Measurements from ENCODE around the gene CREG1. TPM values are rescaled to one million over a fixed set of nuclear protein-coding genes. Genes with fewer than 3 reads are reported as not detected.

Gene CREG1
- polyA plus RNA-seq, 1 donor from 2014 or later, result 62.9 TPM

DNA sequence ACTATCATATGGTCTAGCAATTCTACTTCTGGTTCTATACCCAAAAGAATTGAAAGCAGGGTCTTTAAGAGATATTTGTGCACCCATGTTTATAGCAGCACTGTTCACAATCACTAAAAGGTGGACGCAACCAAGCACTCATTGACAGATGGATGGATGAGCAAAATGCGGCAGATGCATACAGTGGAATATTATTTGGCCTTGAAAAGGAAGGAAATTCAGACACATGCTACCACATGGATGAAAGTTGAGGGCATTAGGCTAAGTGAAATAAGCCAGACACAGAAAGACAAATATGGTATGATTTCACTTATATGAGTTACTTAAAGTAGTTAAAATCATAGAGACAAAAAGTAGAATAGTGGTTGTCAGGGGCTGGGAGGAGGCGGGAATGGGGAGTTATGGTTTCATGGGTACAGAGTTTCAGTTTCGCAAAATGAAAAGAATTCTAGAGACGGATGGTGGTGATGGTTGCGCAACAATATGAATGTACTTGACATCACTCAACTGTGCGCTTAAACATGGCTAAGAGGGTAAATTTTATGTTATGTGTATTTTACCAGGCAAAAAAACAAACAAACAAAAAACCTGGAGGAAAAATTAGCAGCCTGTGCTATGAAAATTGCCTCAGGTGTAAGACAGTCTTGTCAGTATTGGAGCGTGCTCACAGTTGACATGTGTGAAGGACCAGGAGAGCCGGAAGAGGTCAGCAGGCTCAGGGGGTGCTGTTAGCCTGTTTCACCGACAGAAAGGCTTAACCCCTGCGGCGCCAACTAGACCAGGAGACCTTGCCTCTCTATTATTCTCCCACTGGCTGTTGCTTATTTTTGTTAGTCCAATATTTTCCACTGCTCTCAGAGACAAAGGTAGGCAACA is 61.7 kb downstream of the CREG1 start:
- no peak overlapping the region for H3K4me2 ChIP-seq (ENCODE audit: low read length)
- H3K9ac ChIP-seq (ENCODE audit: low read length), result no peak overlapping the region
- no peaks in the 10 kb centered on the region for H3K9me2 ChIP-seq (ENCODE audit: insufficient read depth, low read length)
- H2AFZ ChIP-seq (ENCODE audit: low read depth, low read length), result no peak overlapping the region
- H3K27ac ChIP-seq (ENCODE audit: low read length), result no peak overlapping the region
- no peak for TF ChIP-seq POLR2AphosphoS5 (IDR thresholded peaks at IDR 0.05)
- no peak for TF ChIP-seq EZH2 (IDR thresholded peaks at IDR 0.05; ENCODE audit: borderline replicate concordance, insufficient read depth, low read length, poor library complexity, severe bottlenecking)
- no peak for TF ChIP-seq EP300 (conservative IDR thresholded peaks at IDR 0.05; ENCODE audit: poor library complexity, severe bottlenecking)
- no peak for TF ChIP-seq RAD21 (conservative IDR thresholded peaks at IDR 0.05)
- TF ChIP-seq SMC3 (conservative IDR thresholded peaks at IDR 0.05; ENCODE audit: poor library complexity), result no peak
- TF ChIP-seq MXI1 (conservative IDR thresholded peaks at IDR 0.05; ENCODE audit: poor library complexity, severe bottlenecking), result no peak
- no peak for TF ChIP-seq TAF1 (IDR thresholded peaks at IDR 0.05; ENCODE audit: low read depth)
- TF ChIP-seq, protein P1, sequence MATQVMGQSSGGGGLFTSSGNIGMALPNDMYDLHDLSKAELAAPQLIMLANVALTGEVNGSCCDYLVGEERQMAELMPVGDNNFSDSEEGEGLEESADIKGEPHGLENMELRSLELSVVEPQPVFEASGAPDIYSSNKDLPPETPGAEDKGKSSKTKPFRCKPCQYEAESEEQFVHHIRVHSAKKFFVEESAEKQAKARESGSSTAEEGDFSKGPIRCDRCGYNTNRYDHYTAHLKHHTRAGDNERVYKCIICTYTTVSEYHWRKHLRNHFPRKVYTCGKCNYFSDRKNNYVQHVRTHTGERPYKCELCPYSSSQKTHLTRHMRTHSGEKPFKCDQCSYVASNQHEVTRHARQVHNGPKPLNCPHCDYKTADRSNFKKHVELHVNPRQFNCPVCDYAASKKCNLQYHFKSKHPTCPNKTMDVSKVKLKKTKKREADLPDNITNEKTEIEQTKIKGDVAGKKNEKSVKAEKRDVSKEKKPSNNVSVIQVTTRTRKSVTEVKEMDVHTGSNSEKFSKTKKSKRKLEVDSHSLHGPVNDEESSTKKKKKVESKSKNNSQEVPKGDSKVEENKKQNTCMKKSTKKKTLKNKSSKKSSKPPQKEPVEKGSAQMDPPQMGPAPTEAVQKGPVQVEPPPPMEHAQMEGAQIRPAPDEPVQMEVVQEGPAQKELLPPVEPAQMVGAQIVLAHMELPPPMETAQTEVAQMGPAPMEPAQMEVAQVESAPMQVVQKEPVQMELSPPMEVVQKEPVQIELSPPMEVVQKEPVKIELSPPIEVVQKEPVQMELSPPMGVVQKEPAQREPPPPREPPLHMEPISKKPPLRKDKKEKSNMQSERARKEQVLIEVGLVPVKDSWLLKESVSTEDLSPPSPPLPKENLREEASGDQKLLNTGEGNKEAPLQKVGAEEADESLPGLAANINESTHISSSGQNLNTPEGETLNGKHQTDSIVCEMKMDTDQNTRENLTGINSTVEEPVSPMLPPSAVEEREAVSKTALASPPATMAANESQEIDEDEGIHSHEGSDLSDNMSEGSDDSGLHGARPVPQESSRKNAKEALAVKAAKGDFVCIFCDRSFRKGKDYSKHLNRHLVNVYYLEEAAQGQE (IDR thresholded peaks at IDR 0.05; ENCODE audit: borderline replicate concordance), result no peak
- TF ChIP-seq, protein P2, sequence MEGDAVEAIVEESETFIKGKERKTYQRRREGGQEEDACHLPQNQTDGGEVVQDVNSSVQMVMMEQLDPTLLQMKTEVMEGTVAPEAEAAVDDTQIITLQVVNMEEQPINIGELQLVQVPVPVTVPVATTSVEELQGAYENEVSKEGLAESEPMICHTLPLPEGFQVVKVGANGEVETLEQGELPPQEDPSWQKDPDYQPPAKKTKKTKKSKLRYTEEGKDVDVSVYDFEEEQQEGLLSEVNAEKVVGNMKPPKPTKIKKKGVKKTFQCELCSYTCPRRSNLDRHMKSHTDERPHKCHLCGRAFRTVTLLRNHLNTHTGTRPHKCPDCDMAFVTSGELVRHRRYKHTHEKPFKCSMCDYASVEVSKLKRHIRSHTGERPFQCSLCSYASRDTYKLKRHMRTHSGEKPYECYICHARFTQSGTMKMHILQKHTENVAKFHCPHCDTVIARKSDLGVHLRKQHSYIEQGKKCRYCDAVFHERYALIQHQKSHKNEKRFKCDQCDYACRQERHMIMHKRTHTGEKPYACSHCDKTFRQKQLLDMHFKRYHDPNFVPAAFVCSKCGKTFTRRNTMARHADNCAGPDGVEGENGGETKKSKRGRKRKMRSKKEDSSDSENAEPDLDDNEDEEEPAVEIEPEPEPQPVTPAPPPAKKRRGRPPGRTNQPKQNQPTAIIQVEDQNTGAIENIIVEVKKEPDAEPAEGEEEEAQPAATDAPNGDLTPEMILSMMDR (IDR thresholded peaks at IDR 0.05; ENCODE audit: poor library complexity, severe bottlenecking), result no peak
- H3F3A ChIP-seq (ENCODE audit: insufficient read depth, low read length, poor library complexity, severe bottlenecking), result peaks cover 2% of the 10 kb centered on the region
- no peak overlapping the region for H3K4me3 ChIP-seq (ENCODE audit: low read length)
- H3K9me3 ChIP-seq (ENCODE audit: low read length), result no peaks in the 10 kb centered on the region
- H3K79me2 ChIP-seq (replicated peaks; ENCODE audit: insufficient read depth, low read length), result no peaks in the 10 kb centered on the region
- no peaks in the 10 kb centered on the region for H3K27me3 ChIP-seq (ENCODE audit: insufficient read depth, low read depth, low read length)
- no peaks in the 10 kb centered on the region for H3K36me3 ChIP-seq (ENCODE audit: insufficient read depth, low read length)
- no peaks in the 10 kb centered on the region for H4K20me1 ChIP-seq (ENCODE audit: insufficient read depth)

Other genes with a start within 250 kb of the CREG1 start
- gene CD247, start 35.2 kb downstream of the CREG1 start, polyA plus RNA-seq, result 0.30 TPM in 1 of 2 replicates, not detected in the other
- gene RCSD1, start 76.5 kb upstream of the CREG1 start, polyA plus RNA-seq, result not detected in 2 replicates
- gene MPZL1, start 168.2 kb upstream of the CREG1 start, polyA plus RNA-seq, result 167 and 191 TPM in 2 replicates